Ovary (tissue), 9 donors: ENCODE measurements around the gene AOPEP. TPM values are rescaled to one million over a fixed set of nuclear protein-coding genes. Genes with fewer than 3 reads are reported as not detected.

Source experiments
- DNase-seq, 5 donors: peaks; one replicate each; pipeline ENCODE4 v3.0.0-alpha.2; 2019 to 2020
- H3K27ac ChIP-seq, 2 donors: fragments of 200-600 bp; one replicate each; pipeline versions ENCODE4 v1.5.1 to v1.8.0; 2019 to 2022
- H3K27me3 ChIP-seq: fragments of 200-600 bp; one replicate; pipeline ENCODE4 v1.8.0; 2022
- H3K36me3 ChIP-seq: fragments of 200-600 bp; sonication (generic); one replicate; pipeline ENCODE4 v1.5.1; 2019
- H3K4me1 ChIP-seq: one replicate; pipeline ENCODE4 v1.8.1; 2013; ENCODE audit warnings: mild to moderate bottlenecking, moderate library complexity; ENCODE audit not compliant: insufficient read depth
- H3K4me3 ChIP-seq: fragments of 200-600 bp; sonication (generic); one replicate; pipeline ENCODE4 v1.5.1; 2017
- H3K9me3 ChIP-seq, 2 donors: fragments of 200-600 bp in 1 of 2; sonication (generic) in 1 of 2; one replicate each; pipeline versions ENCODE4 v1.5.1 to v1.8.1; 2013 to 2019; ENCODE audit warnings: mild to moderate bottlenecking in 1 of 2, moderate library complexity in 1 of 2
- EP300 ChIP-seq: sonication (generic); formaldehyde crosslinking; IDR thresholded peaks from one replicate; pipeline ENCODE4 v1.6.1; 2017; ENCODE audit warnings: antibody characterized with exemption
- POLR2A ChIP-seq: fragments of 450-650 bp; IDR thresholded peaks from one replicate; pipeline ENCODE4 v1.6.1; 2017; ENCODE audit warnings: antibody characterized with exemption, mild to moderate bottlenecking, moderate library complexity
- WGBS, 3 donors: extraction: QIAGEN DNeasy Blood & Tissue Kit in 1 of 3; methylation state at CpG; one replicate each; pipeline versions ENCODE4 v1.1.5 to v1.1.7; 2013 to 2017; 5-methylcytosine and 5-hydroxymethylcytosine counted together
- intact Hi-C, 4 donors: fragments of 100-400 bp; cut with DNase I; formaldehyde crosslinking; loops; one replicate each; pipeline versions ENCODE4 v1.11.0 to v1.15.1; 2022 to 2023
- polyA plus RNA-seq, 2 donors: library from polyadenylated mRNA; stranded (reverse); fragments of 200-250 nt in 1 of 2; fragments of 350-450 nt in 1 of 2; fragmentation: Illumina TruSeq in 1 of 2; extraction: RNeasy Lipid Tissue Mini Kit (QIAGEN cat#74804) in 1 of 2; gene quantifications; one replicate each; pipeline ENCODE4 v1.2.3, GENCODE V29; 2013 to 2014
- total RNA-seq, 7 donors: library from RNA; depleted of rRNA in 2 of 7; stranded (reverse); fragments of >200 nt in 2 of 7; fragmentation: NEBNext Ultra II Directional in 3 of 7; extraction: Animal tissue kit (Norgen Biotek cat#: 25700) in 3 of 7; gene quantifications; one replicate each; pipeline versions ENCODE4 v1.1.0 to v1.2.4, GENCODE V29; 2016 to 2023
- TF ChIP-seq, protein P1 (sequence below), 3 donors: fragments of 450-650 bp in 2 of 3; fragments of 200-600 bp in 1 of 3; IDR thresholded peaks; one replicate each; pipeline versions ENCODE4 v1.5.1 to v1.8.0; 2016 to 2022; ENCODE audit warnings: antibody characterized with exemption in 3 of 3, mild to moderate bottlenecking in 1 of 3
- donor health status: DM: no; HTN: no; CAD: no; lungs with moderate emphysema.
- donor health status: DM: no; HTN: no; CAD: no.
- donor health status: Bipolar disorder and iron deficiency.
- donor health status: DM: yes; HTN: yes; CAD: no.
- donor health status: DM: no; HTN: no; CAD: no.
- donor health status: DM: yes; HTN: yes; CAD: no.

The AOPEP gene
- total and polyA plus RNA-seq, 9 donors, result 40.0 to 141 (median 82.1) TPM

GRCh38 chr9:94703488-94704140 is 22.9 kb upstream of the AOPEP start:
- intact Hi-C loops, result loop anchor here in 1 of 4 donors (2.0 kb wide), 1 partner anchor 57 kb away; no protein-coding TSS in a partner anchor
- no peaks in the 10 kb centered on the region for H3K27me3 ChIP-seq
- DNase-seq, result no peak

GRCh38 chr9:94705162-94705702 is 21.3 kb upstream of the AOPEP start:
- no peak overlapping the region for H3K27ac ChIP-seq
- WGBS, 3 donors, result 52 to 56% (median 53%) methylated on average over 7 of the region's 7 CpGs
- no peak for DNase-seq
- no peak overlapping the region for H3K4me3 ChIP-seq
- H3K4me1 ChIP-seq, result peaks cover 1% of the 10 kb centered on the region
- H3K36me3 ChIP-seq, result no peaks in the 10 kb centered on the region
- no peak for TF ChIP-seq POLR2A
- no peak for TF ChIP-seq EP300
- TF ChIP-seq, protein P1, sequence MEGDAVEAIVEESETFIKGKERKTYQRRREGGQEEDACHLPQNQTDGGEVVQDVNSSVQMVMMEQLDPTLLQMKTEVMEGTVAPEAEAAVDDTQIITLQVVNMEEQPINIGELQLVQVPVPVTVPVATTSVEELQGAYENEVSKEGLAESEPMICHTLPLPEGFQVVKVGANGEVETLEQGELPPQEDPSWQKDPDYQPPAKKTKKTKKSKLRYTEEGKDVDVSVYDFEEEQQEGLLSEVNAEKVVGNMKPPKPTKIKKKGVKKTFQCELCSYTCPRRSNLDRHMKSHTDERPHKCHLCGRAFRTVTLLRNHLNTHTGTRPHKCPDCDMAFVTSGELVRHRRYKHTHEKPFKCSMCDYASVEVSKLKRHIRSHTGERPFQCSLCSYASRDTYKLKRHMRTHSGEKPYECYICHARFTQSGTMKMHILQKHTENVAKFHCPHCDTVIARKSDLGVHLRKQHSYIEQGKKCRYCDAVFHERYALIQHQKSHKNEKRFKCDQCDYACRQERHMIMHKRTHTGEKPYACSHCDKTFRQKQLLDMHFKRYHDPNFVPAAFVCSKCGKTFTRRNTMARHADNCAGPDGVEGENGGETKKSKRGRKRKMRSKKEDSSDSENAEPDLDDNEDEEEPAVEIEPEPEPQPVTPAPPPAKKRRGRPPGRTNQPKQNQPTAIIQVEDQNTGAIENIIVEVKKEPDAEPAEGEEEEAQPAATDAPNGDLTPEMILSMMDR (IDR thresholded peaks at IDR 0.05), result no peak
- intact Hi-C loops, result loop anchor here in 1 of 4 donors (2.0 kb wide), 1 partner anchor 56 kb away; no protein-coding TSS in a partner anchor
- no peaks in the 10 kb centered on the region for H3K9me3 ChIP-seq
- H3K27me3 ChIP-seq, result no peaks in the 10 kb centered on the region

More at GRCh38 chr9:94703488-94704140, 22.9 kb upstream of the AOPEP start:
- TF ChIP-seq EP300 (no peak), POLR2A (no peak)
- TF ChIP-seq, protein P1 (IDR thresholded peaks at IDR 0.05), result no peak
- Histone ChIP-seq H3K27ac (no peak overlapping the region), H3K36me3 (no peaks in the 10 kb centered on the region), H3K4me3 (no peak overlapping the region), H3K9me3 (no peaks in the 10 kb centered on the region), H3K4me1 (peaks cover 1% of the 10 kb centered on the region)
- WGBS, 3 donors, result 15 to 24% (median 17%) methylated on average over 4 of the region's 4 CpGs

DNA sequence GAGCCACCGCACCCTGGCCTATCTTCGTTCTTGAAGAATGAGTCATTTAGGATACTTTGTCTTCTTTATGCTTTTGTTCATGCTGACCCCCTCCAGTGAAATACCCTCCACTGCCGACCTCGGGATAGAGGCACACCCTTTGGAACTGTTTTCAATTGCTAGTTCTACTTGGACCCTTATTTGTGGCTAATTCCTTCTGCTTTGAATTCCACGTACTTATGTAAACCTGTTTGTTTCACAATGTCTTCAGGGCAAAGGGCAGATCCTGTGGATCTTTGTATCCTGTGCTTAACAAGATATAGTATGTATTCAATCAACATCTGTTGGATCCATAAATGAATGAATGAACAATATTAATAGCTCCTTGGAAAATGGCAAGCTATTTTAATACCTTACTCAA is 19.6 kb upstream of the AOPEP start:
- TF ChIP-seq, protein P1 (IDR thresholded peaks at IDR 0.05), result no peak
- TF ChIP-seq POLR2A, result no peak
- TF ChIP-seq EP300, result no peak
- no peak overlapping the region for H3K27ac ChIP-seq
- WGBS, 3 donors, result 88 to 91% (median 91%) methylated on average over 5 of the region's 5 CpGs
- peaks cover 1% of the 10 kb centered on the region for H3K4me1 ChIP-seq
- intact Hi-C loops, result no loop called here
- H3K36me3 ChIP-seq, result no peaks in the 10 kb centered on the region
- DNase-seq, result no peak
- no peak overlapping the region for H3K4me3 ChIP-seq
- H3K9me3 ChIP-seq, result no peaks in the 10 kb centered on the region
- H3K27me3 ChIP-seq, result no peaks in the 10 kb centered on the region

DNA sequence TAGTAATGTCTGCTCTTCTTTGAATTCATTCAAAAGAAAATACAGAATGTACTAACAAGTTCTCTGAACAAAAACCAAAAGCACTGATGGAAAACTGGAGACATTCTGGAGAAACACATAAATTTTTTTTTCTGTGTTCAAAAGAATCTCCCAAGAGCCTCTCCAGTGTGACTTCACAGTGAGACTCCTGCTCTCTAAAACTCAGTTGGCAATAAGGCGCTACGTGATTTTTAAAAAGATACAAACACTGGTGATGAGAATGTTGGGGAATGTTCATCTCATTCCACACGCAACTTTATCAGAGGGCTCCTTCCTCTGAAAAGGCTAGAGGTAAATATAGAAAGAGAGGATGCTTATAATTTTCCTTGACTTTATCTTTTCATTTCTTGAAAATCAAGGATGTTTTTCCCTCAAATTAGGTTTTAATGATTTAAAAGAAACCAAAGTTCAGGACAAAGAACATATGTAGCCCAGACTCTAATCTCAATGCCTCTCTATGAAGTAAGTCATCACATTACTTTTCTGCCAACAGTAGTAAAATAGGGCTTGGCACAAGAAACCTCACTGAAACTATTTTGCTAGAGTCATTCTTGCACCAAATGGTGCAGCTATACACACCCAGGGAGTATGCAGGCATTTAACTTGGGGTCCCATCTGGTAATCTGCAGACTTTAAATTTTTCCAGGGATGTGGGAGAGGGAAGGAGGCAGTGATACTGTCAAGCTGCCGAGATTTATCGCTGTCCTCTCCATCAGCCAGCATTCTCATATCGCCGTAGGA is 12.9 kb upstream of the AOPEP start:
- Histone ChIP-seq H3K4me3 (no peak overlapping the region), H3K27ac (no peak overlapping the region), H3K4me1 (no peaks in the 10 kb centered on the region), H3K9me3 (no peaks in the 10 kb centered on the region), H3K36me3 (no peaks in the 10 kb centered on the region), H3K27me3 (no peaks in the 10 kb centered on the region)
- TF ChIP-seq, protein P1 (IDR thresholded peaks at IDR 0.05), result no peak
- no peak for TF ChIP-seq POLR2A
- no peak for TF ChIP-seq EP300
- WGBS, 3 donors, result 57 to 65% (median 60%) methylated on average over 7 of the region's 7 CpGs
- intact Hi-C loops, result no loop called here
- no peak for DNase-seq
